ENCODE measurements around the gene ST6GALNAC5.

The ST6GALNAC5 gene

GRCh38 chr1:77039739-77040138 lies 172.5 kb downstream of the ST6GALNAC5 start:
- TF ChIP-seq POLR2A (IDR thresholded peaks at IDR 0.05; ENCODE audit: extremely low read depth, insufficient read length) (no peak), CTCF (IDR thresholded peaks at IDR 0.05; ENCODE audit: low read depth, low read length) (no peak)
- H3K4me3 ChIP-seq (ENCODE audit: low read depth, low read length), result no peak overlapping the region
- no peak for DNase-seq (ENCODE audit: low read depth)

- peak; percentile 16 for DNase-seq (ENCODE audit: low read depth)
- no peak overlapping the region for H3K4me3 ChIP-seq (ENCODE audit: low read depth, low read length)
- TF ChIP-seq MAX (IDR thresholded peaks at IDR 0.05; ENCODE audit: low read depth, low read length) (no peak), CTCF (IDR thresholded peaks at IDR 0.05; ENCODE audit: low read depth, low read length) (no peak), POLR2A (IDR thresholded peaks at IDR 0.05; ENCODE audit: extremely low read depth, insufficient read length) (no peak), MYC (IDR thresholded peaks at IDR 0.05; ENCODE audit: low read depth, low read length) (no peak)
These were observed 173.5 kb downstream of the ST6GALNAC5 start for GRCh38 chr1:77040826-77041225.

- TF ChIP-seq CTCF (IDR thresholded peaks at IDR 0.05; ENCODE audit: low read depth, low read length) (no peak), POLR2A (IDR thresholded peaks at IDR 0.05; ENCODE audit: extremely low read depth, insufficient read length) (no peak), MYC (IDR thresholded peaks at IDR 0.05; ENCODE audit: low read depth, low read length) (no peak), MAX (IDR thresholded peaks at IDR 0.05; ENCODE audit: low read depth, low read length) (no peak)
- DNase-seq (ENCODE audit: low read depth), result no peak
- H3K4me3 ChIP-seq (ENCODE audit: low read depth, low read length), result no peak overlapping the region
These were observed 177.0 kb downstream of the ST6GALNAC5 start for GRCh38 chr1:77044133-77044849.

- TF ChIP-seq CTCF (IDR thresholded peaks at IDR 0.05; ENCODE audit: low read depth, low read length), result no peak
- TF ChIP-seq MAX (IDR thresholded peaks at IDR 0.05; ENCODE audit: low read depth, low read length), result no peak
- TF ChIP-seq POLR2A (IDR thresholded peaks at IDR 0.05; ENCODE audit: extremely low read depth, insufficient read length), result no peak
- TF ChIP-seq MYC (IDR thresholded peaks at IDR 0.05; ENCODE audit: low read depth, low read length), result no peak
These were observed 180.3 kb downstream of the ST6GALNAC5 start for GRCh38 chr1:77047575-77047974.

GRCh38 chr1:77047978-77048614 lies 180.8 kb downstream of the ST6GALNAC5 start:
- no peak overlapping the region for H3K4me3 ChIP-seq (ENCODE audit: low read depth, low read length)

More at GRCh38 chr1:77047575-77047974, 180.3 kb downstream of the ST6GALNAC5 start:
- no peak for DNase-seq (ENCODE audit: low read depth)
- no peak overlapping the region for H3K4me3 ChIP-seq (ENCODE audit: low read depth, low read length)

More at GRCh38 chr1:77047978-77048614, 180.8 kb downstream of the ST6GALNAC5 start:
- TF ChIP-seq POLR2A (IDR thresholded peaks at IDR 0.05; ENCODE audit: extremely low read depth, insufficient read length) (no peak), MYC (IDR thresholded peaks at IDR 0.05; ENCODE audit: low read depth, low read length) (no peak), CTCF (IDR thresholded peaks at IDR 0.05; ENCODE audit: low read depth, low read length) (no peak), MAX (IDR thresholded peaks at IDR 0.05; ENCODE audit: low read depth, low read length) (no peak)
- peak; percentile 21 for DNase-seq (ENCODE audit: low read depth)
